ENCODE measurements around the gene C5. TPM values are rescaled to one million over a fixed set of nuclear protein-coding genes. Genes with fewer than 3 reads are reported as not detected.

The C5 gene
- total and polyA plus RNA-seq, 9 donors, result 3.0 to 7.2 (median 4.6) TPM

DNA sequence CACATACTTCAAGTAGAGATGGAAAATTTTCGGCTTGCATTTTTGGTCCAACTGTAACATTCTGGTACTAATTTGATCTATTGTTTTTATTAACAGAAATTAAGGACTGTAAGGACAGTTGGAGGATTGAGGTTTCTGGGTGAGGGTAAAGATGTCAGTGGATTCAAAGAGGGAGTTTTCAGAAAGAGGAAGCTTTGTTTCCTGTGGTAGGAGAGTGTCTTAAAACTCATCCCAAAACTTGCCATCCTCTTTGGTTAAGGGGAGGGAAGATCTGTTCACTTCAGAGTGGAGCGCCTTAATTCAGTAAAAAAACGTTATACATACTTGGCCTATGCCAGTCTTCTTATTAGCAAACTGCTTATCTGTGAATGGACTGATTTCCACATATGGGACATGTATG, 38.5 kb upstream of the C5 start:
- Histone ChIP-seq H3K27ac (no peak overlapping the region), H3K4me1 (ENCODE audit: insufficient read depth) (no peaks in the 10 kb centered on the region), H3K4me3 (no peak overlapping the region), H3K27me3 (peaks cover 5% of the 10 kb centered on the region), H3K9me3 (no peaks in the 10 kb centered on the region), H3K36me3 (no peaks in the 10 kb centered on the region)
- no peak for DNase-seq
- intact Hi-C loops (cut with DNase I), result no loop called here
- 86 to 95% (median 89%) methylated on average over 3 of the region's 3 CpGs for WGBS, 3 donors
- TF ChIP-seq EP300 (IDR thresholded peaks at IDR 0.05), result no peak
- TF ChIP-seq, protein P1, sequence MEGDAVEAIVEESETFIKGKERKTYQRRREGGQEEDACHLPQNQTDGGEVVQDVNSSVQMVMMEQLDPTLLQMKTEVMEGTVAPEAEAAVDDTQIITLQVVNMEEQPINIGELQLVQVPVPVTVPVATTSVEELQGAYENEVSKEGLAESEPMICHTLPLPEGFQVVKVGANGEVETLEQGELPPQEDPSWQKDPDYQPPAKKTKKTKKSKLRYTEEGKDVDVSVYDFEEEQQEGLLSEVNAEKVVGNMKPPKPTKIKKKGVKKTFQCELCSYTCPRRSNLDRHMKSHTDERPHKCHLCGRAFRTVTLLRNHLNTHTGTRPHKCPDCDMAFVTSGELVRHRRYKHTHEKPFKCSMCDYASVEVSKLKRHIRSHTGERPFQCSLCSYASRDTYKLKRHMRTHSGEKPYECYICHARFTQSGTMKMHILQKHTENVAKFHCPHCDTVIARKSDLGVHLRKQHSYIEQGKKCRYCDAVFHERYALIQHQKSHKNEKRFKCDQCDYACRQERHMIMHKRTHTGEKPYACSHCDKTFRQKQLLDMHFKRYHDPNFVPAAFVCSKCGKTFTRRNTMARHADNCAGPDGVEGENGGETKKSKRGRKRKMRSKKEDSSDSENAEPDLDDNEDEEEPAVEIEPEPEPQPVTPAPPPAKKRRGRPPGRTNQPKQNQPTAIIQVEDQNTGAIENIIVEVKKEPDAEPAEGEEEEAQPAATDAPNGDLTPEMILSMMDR (IDR thresholded peaks at IDR 0.05), result no peak
- TF ChIP-seq POLR2A (IDR thresholded peaks at IDR 0.05), result no peak

DNA sequence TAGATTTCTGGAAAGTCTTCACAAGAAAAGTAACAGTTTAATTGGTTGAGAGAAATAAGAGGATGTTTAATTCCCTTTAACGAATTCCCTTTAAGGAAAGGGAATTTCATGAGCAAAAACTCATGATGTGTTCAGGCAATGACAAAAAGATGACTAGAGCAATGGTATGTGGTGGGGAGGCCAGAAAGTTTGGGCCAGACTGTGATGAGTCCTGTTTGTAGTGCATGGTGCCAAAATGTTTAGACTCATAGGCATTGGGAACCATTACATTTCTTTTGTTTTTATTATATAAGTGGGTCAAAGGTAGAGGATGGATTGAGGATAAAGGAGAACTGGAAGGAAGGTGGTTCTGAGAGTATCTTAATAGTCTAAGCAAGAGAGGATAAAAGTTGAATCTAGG, 35.6 kb upstream of the C5 start:
- TF ChIP-seq EP300 (IDR thresholded peaks at IDR 0.05) (no peak), POLR2A (IDR thresholded peaks at IDR 0.05) (no peak)
- TF ChIP-seq, protein P1 (IDR thresholded peaks at IDR 0.05), result no peak
- no peaks in the 10 kb centered on the region for H3K4me1 ChIP-seq (ENCODE audit: insufficient read depth)
- H3K27ac ChIP-seq, result no peak overlapping the region
- no peak overlapping the region for H3K4me3 ChIP-seq
- WGBS, 3 donors, result 80 to 86% (median 84%) methylated on average over 1 of the region's 1 CpG
- intact Hi-C loops (cut with DNase I), result no loop called here
- no peaks in the 10 kb centered on the region for H3K36me3 ChIP-seq
- DNase-seq, result no peak
- H3K27me3 ChIP-seq, result peaks cover 5% of the 10 kb centered on the region
- no peaks in the 10 kb centered on the region for H3K9me3 ChIP-seq

DNA sequence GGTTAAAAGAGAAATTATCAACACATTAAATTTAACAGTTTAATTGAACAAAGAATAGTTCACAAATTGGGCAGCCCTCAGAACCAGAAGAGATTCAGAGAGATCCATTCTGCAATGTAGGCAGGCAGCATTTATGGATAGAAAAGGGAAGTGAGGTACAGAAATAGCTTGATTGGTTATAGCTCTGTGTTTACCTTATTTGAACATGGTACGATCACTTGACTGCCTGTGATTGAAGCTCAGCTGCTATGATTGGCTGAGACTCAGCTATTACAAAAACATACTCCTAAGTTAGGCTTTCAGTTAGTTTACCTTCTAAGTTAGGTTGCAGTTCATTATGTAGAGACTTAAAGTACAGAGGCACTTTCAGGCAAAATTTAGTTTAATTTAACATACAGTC, 32.0 kb upstream of the C5 start:
- no peak overlapping the region for H3K27ac ChIP-seq
- intact Hi-C loops (cut with DNase I), result no loop called here
- H3K9me3 ChIP-seq, result no peaks in the 10 kb centered on the region
- no peak for DNase-seq
- H3K36me3 ChIP-seq, result no peaks in the 10 kb centered on the region
- TF ChIP-seq, protein P1 (IDR thresholded peaks at IDR 0.05), result no peak
- no peak for TF ChIP-seq POLR2A (IDR thresholded peaks at IDR 0.05)
- TF ChIP-seq EP300 (IDR thresholded peaks at IDR 0.05), result no peak
- no peaks in the 10 kb centered on the region for H3K4me1 ChIP-seq (ENCODE audit: insufficient read depth)
- WGBS, 3 donors, result 69 to 91% (median 76%) methylated on average over 1 of the region's 1 CpG
- H3K4me3 ChIP-seq, result no peak overlapping the region
- H3K27me3 ChIP-seq, result no peaks in the 10 kb centered on the region

DNA sequence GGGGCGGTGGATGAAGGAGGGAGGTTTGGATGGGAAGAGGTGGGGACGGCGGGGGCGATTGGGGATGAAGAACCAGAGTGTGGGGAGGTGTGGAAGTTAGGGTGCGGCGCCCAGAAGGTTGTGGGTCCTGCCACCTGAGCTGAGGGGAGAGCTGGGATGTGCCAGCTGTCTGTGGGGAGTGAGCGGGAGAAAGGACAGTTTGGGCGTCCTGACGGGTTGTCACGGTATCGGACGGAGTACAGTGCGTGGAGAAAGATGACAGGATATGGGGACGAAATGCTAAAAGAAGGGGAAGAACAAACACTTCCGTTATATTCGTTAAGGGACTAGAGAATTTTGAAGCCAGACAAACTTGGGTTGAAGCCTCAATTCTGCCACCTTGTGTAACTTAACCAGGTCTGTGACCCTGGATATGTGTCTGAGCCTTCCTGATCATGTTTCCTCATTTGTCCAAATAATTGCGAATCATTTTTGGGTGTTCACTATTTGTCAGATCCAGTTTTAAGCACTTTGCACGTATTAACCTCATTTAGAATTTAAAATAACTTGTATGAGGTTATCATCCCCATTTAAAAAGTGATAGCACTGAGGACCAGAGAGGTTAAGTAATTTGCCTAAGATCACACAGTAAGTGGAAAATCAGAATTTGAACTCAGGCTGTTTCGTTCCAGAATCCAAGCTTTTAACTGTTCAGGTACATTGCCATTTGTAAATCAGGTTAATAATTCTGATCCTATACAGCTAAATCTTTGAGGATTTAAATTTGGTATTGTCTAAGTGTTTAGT, 25.4 kb upstream of the C5 start:
- WGBS, 3 donors, result 6 to 7% (median 7%) methylated on average over 19 of the region's 19 CpGs
- peak overlapping the region; percentile 75 to 80 for H3K27ac ChIP-seq
- TF ChIP-seq, protein P1 (IDR thresholded peaks at IDR 0.05), result no peak
- TF ChIP-seq EP300 (IDR thresholded peaks at IDR 0.05), result no peak
- no peak for TF ChIP-seq POLR2A (IDR thresholded peaks at IDR 0.05)
- peak overlapping the region; percentile 72 for H3K4me3 ChIP-seq
- no peaks in the 10 kb centered on the region for H3K36me3 ChIP-seq
- H3K27me3 ChIP-seq, result no peaks in the 10 kb centered on the region
- no peaks in the 10 kb centered on the region for H3K9me3 ChIP-seq
- peaks cover 5% of the 10 kb centered on the region for H3K4me1 ChIP-seq (ENCODE audit: insufficient read depth)
- intact Hi-C loops (cut with DNase I), result loop anchor here in 2 of 4 donors (5.0 to 10.0 kb wide), 2 partner anchors 208 to 321 kb away; no protein-coding TSS in a partner anchor
- no peak for DNase-seq
